Body of pancreas (tissue), 4 donors: Measurements from ENCODE around the gene ACTN4.

ENCODE experiments used
- CTCF ChIP-seq, 7 experiments: fragments of 450-650 bp in 4 of 7; fragments of 200-600 bp in 3 of 7; sonication (generic) in 3 of 7; IDR thresholded peaks; one replicate each; pipeline ENCODE4 v1.5.1; 2016 to 2019; ENCODE audit warnings: antibody characterized with exemption in 7 of 7
- POLR2A ChIP-seq, 3 donors: fragments of 450-650 bp; IDR thresholded peaks; one replicate each; pipeline ENCODE4 v1.6.1; 2016; ENCODE audit warnings: antibody characterized with exemption in 3 of 3, mild to moderate bottlenecking in 2 of 3

- TF ChIP-seq POLR2A (IDR thresholded peaks at IDR 0.05) (no peak), CTCF (IDR thresholded peaks at IDR 0.05) (no peak)
These were observed 94.8 kb downstream of the ACTN4 start for GRCh38 chr19:38742296-38742695.
